Transverse colon (tissue), 4 donors: ENCODE results near the gene BPIFB2. TPM values are rescaled to one million over a fixed set of nuclear protein-coding genes. Genes with fewer than 3 reads are reported as not detected.

Source experiments
- DNase-seq: peaks from one replicate; pipeline ENCODE4 v3.0.0-alpha.2; 2019
- H3K27ac ChIP-seq, 4 donors: fragments of 200-600 bp; sonication (generic); 2 replicates each; pipeline ENCODE4 v1.5.1; 2016 to 2018; ENCODE audit warnings: inconsistent platforms in 4 of 4
- H3K27me3 ChIP-seq: fragments of 200-600 bp; sonication (generic); 2 replicates; pipeline ENCODE4 v1.5.1; 2017; ENCODE audit warnings: inconsistent platforms
- H3K36me3 ChIP-seq, 4 donors: fragments of 200-600 bp; sonication (generic); 2 replicates each; pipeline ENCODE4 v1.5.1; 2017 to 2019; ENCODE audit warnings: inconsistent platforms in 4 of 4
- H3K4me1 ChIP-seq, 4 donors: fragments of 200-600 bp; sonication (generic); 2 replicates each; pipeline ENCODE4 v1.5.1; 2017 to 2020; ENCODE audit warnings: inconsistent platforms in 4 of 4
- H3K4me3 ChIP-seq, 4 donors: fragments of 200-600 bp; sonication (generic); 1 replicate in 1 of 4; 2 replicates in 3 of 4; pipeline versions ENCODE4 v1.5.1 to v1.6.1; 2017 to 2019; ENCODE audit warnings: inconsistent platforms in 4 of 4
- H3K9me3 ChIP-seq, 2 donors: fragments of 200-600 bp; sonication (generic); 2 replicates each; pipeline ENCODE4 v1.5.1; 2017 to 2019; ENCODE audit warnings: inconsistent platforms in 2 of 2
- EP300 ChIP-seq: sonication (generic); formaldehyde crosslinking; IDR thresholded peaks from one replicate; pipeline ENCODE4 v1.6.1; 2017; ENCODE audit warnings: antibody characterized with exemption, low read depth
- POLR2A ChIP-seq: fragments of 450-650 bp; IDR thresholded peaks from one replicate; pipeline ENCODE4 v1.6.1; 2016; ENCODE audit warnings: antibody characterized with exemption, mild to moderate bottlenecking, moderate library complexity
- POLR2AphosphoS5 ChIP-seq, 3 donors: sonication (generic); formaldehyde crosslinking; IDR thresholded peaks; one replicate each; pipeline ENCODE4 v1.6.1; 2016; ENCODE audit warnings: antibody characterized with exemption in 3 of 3
- WGBS, 2 donors: methylation state at CpG; one replicate each; pipeline ENCODE4 v1.1.5; 2018; ENCODE audit warnings: low coverage in 1 of 2; 5-methylcytosine and 5-hydroxymethylcytosine counted together
- in situ Hi-C, 4 donors: fragments of 200-750 bp; cut with MboI; loops; one replicate each; pipeline versions ENCODE4 v1.15.0 to v1.15.1; 2017; ENCODE audit warnings: low sequenced_read_pairs in 3 of 4, low pct_ligation_motif_present in 1 of 4, low pct_unique_long_range_greater_than_20kb in 1 of 4
- intact Hi-C: fragments of 100-400 bp; cut with DNase I; formaldehyde crosslinking; loops from one replicate; pipeline ENCODE4 v1.15.1; 2023; ENCODE audit warnings: low total_unique reads
- total RNA-seq, 4 donors: library from RNA; depleted of rRNA; stranded (reverse); fragments of >200 nt; gene quantifications; one replicate each; pipeline ENCODE4 v1.1.0, GENCODE V29; 2016
- TF ChIP-seq, protein P1 (sequence below), 5 experiments: fragments of 200-600 bp in 3 of 5; fragments of 450-650 bp in 2 of 5; sonication (generic) in 3 of 5; IDR thresholded peaks; 1 replicate in 2 of 5; 2 replicates in 3 of 5; pipeline ENCODE4 v1.5.1; 2016 to 2017; ENCODE audit warnings: antibody characterized with exemption in 5 of 5, inconsistent platforms in 3 of 5, mild to moderate bottlenecking in 2 of 5, moderate library complexity in 1 of 5

BPIFB2 gene
- total RNA-seq, 4 donors from 2014 or later, result not detected

GRCh38 chr20:32966881-32967781, 40.4 kb upstream of the BPIFB2 start:
- H3K27me3 ChIP-seq, result no peaks in the 10 kb centered on the region
- H3K4me3 ChIP-seq, result no peak overlapping the region
- intact Hi-C loops (no loop called here), in situ Hi-C loops (no loop called here)
- peak overlapping the region in 2 of 4 donors; percentile 28 to 37 for H3K27ac ChIP-seq
- H3K4me1 ChIP-seq, result peaks cover 0 to 5% (median 0%) of the 10 kb centered on the region in 4 donors
- TF ChIP-seq EP300, result no peak
- TF ChIP-seq, protein P1, sequence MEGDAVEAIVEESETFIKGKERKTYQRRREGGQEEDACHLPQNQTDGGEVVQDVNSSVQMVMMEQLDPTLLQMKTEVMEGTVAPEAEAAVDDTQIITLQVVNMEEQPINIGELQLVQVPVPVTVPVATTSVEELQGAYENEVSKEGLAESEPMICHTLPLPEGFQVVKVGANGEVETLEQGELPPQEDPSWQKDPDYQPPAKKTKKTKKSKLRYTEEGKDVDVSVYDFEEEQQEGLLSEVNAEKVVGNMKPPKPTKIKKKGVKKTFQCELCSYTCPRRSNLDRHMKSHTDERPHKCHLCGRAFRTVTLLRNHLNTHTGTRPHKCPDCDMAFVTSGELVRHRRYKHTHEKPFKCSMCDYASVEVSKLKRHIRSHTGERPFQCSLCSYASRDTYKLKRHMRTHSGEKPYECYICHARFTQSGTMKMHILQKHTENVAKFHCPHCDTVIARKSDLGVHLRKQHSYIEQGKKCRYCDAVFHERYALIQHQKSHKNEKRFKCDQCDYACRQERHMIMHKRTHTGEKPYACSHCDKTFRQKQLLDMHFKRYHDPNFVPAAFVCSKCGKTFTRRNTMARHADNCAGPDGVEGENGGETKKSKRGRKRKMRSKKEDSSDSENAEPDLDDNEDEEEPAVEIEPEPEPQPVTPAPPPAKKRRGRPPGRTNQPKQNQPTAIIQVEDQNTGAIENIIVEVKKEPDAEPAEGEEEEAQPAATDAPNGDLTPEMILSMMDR (IDR thresholded peaks at IDR 0.05), result no peak
- TF ChIP-seq POLR2A, result no peak
- no peak for TF ChIP-seq POLR2AphosphoS5 (IDR thresholded peaks at IDR 0.05)
- H3K36me3 ChIP-seq, result no peaks in the 10 kb centered on the region
- no peaks in the 10 kb centered on the region for H3K9me3 ChIP-seq
- WGBS, 2 donors, result 64 to 67% methylated on average over 8 to 16 of the region's 16 CpGs
- peak; percentile 27 for DNase-seq

- H3K4me3 ChIP-seq, result no peak overlapping the region
- TF ChIP-seq, protein P1 (IDR thresholded peaks at IDR 0.05), result no peak
- TF ChIP-seq EP300, result no peak
- TF ChIP-seq POLR2AphosphoS5 (IDR thresholded peaks at IDR 0.05), result no peak
- in situ Hi-C loops, result no loop called here
- intact Hi-C loops, result no loop called here
- no peaks in the 10 kb centered on the region for H3K36me3 ChIP-seq
- 74 to 77% methylated on average over 3 to 16 of the region's 16 CpGs for WGBS, 2 donors
- no peak for DNase-seq
- H3K4me1 ChIP-seq, result peaks cover 0 to 5% (median 0%) of the 10 kb centered on the region in 4 donors
- H3K27ac ChIP-seq, result no peak overlapping the region
- H3K9me3 ChIP-seq, result no peaks in the 10 kb centered on the region
- H3K27me3 ChIP-seq, result no peaks in the 10 kb centered on the region
Measured at GRCh38 chr20:32967961-32968457, 39.5 kb upstream of the BPIFB2 start.

DNA sequence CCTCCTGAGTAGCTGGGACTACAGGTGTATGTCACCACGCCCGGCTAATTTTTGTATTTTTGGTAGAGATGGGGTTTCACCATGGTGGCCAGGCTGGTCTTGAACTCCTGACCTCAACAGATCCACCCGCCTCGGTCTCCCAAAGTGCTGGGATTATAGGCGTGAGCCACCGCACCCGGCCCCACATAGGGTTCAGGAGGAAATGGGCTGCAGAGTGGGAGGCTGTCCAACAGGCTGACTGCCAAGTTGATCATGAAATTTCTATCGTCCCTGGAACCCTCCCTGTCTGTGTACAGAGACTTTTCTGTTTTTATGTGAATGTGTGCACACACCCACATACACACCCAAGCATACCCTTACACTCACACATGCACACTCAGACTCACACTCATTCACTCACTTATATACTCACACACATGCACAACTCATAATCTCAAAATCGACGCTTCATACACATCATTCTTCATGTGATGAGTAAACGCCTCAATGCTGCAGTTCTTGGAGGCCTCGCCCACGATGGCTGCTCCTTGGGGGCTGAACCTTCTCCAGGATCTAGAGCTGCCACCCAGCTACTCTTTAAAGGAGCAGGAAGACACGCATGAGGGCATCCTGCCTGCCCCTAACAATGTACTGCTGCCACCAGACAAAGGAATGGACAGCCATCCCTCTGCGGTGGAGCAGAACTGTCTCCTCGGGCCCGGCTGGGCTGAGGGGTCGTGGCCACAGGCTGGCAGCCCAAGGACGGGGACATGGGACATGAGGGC, 38.8 kb upstream of the BPIFB2 start:
- in situ Hi-C loops (no loop called here), intact Hi-C loops (no loop called here)
- TF ChIP-seq, protein P1 (IDR thresholded peaks at IDR 0.05), result no peak
- TF ChIP-seq EP300 (no peak), POLR2AphosphoS5 (IDR thresholded peaks at IDR 0.05) (no peak), POLR2A (no peak)
- H3K27me3 ChIP-seq, result no peaks in the 10 kb centered on the region
- H3K27ac ChIP-seq, result no peak overlapping the region
- peaks cover 0 to 5% (median 0%) of the 10 kb centered on the region in 4 donors for H3K4me1 ChIP-seq
- no peaks in the 10 kb centered on the region for H3K36me3 ChIP-seq
- DNase-seq, result no peak
- no peak overlapping the region for H3K4me3 ChIP-seq
- H3K9me3 ChIP-seq, result no peaks in the 10 kb centered on the region
- 53% methylated on average over 19 of the region's 19 CpGs; no CpG with 5 or more reads in 1 of the 2 donors for WGBS, 2 donors
